Fibroblast of lung (primary cell): ENCODE data around the gene AK1. TPM values are rescaled to one million over a fixed set of nuclear protein-coding genes. Genes with fewer than 3 reads are reported as not detected.

Experiments
- DNase-seq, 2 donors: peaks; one replicate each; pipeline versions ENCODE4 v3.0.0 to v3.0.0-alpha.2; 2010; ENCODE audit warnings: low read depth in 2 of 2
- H2AFZ ChIP-seq: 2 replicates; pipeline ENCODE4 v1.5.1; 2012; ENCODE audit warnings: low read length, control low read depth, inconsistent platforms
- H3K27ac ChIP-seq: 2 replicates; pipeline ENCODE4 v1.5.1; 2011; ENCODE audit warnings: low read length, control low read depth; ENCODE audit not compliant: insufficient read depth
- H3K27me3 ChIP-seq: 2 replicates; pipeline ENCODE4 v1.5.1; 2011; ENCODE audit warnings: mild to moderate bottlenecking, low read length; ENCODE audit not compliant: control insufficient read depth, insufficient read depth
- H3K36me3 ChIP-seq: 2 replicates; pipeline ENCODE4 v1.5.1; 2011; ENCODE audit warnings: low read length; ENCODE audit not compliant: control insufficient read depth, insufficient read depth
- H3K4me1 ChIP-seq: 2 replicates; pipeline ENCODE4 v1.5.1; 2011; ENCODE audit warnings: low read length; ENCODE audit not compliant: control insufficient read depth, insufficient read depth; ENCODE audit errors: extremely low read depth
- H3K4me2 ChIP-seq: 2 replicates; pipeline ENCODE4 v1.5.1; 2011; ENCODE audit warnings: low read length, control low read depth; ENCODE audit not compliant: insufficient read depth; ENCODE audit errors: extremely low read depth
- H3K4me3 ChIP-seq, 4 experiments: fragments of 200-600 bp in 1 of 4; sonication (generic) in 1 of 4; replicated peaks in 1 of 4; 2 replicates each; pipeline ENCODE4 v1.5.1; 2011 to 2016; ENCODE audit warnings: low read length in 4 of 4, low read depth in 3 of 4, mild to moderate bottlenecking in 3 of 4, control low read depth in 2 of 4, inconsistent platforms in 1 of 4, mixed read lengths in 1 of 4; ENCODE audit not compliant: insufficient read depth in 1 of 4; ENCODE audit errors: control extremely low read depth in 1 of 4
- H3K79me2 ChIP-seq: 2 replicates; pipeline ENCODE4 v1.5.1; 2012; ENCODE audit warnings: mild to moderate bottlenecking, low read length, inconsistent platforms; ENCODE audit not compliant: control insufficient read depth, insufficient read depth
- H3K9ac ChIP-seq: 2 replicates; pipeline ENCODE4 v1.5.1; 2011; ENCODE audit warnings: mild to moderate bottlenecking, low read length, control low read depth; ENCODE audit not compliant: insufficient read depth
- H3K9me3 ChIP-seq: 2 replicates; pipeline ENCODE4 v1.5.1; 2012; ENCODE audit warnings: low read depth, low read length; ENCODE audit not compliant: control insufficient read depth, insufficient read depth
- H4K20me1 ChIP-seq: 2 replicates; pipeline ENCODE4 v1.5.1; 2011; ENCODE audit warnings: low read length; ENCODE audit not compliant: control insufficient read depth, insufficient read depth; ENCODE audit errors: extremely low read depth
- CTCF ChIP-seq, 2 donors: IDR thresholded peaks in 1 of 2; conservative IDR thresholded peaks in 1 of 2; 1 replicate in 1 of 2; 2 replicates in 1 of 2; pipeline ENCODE4 v1.5.1; 2011 to 2012; ENCODE audit warnings: low read length in 2 of 2, control low read depth in 1 of 2, inconsistent platforms in 1 of 2, low read depth in 1 of 2, mild to moderate bottlenecking in 1 of 2
- EZH2 ChIP-seq: IDR thresholded peaks from 2 replicates; pipeline ENCODE4 v1.5.1; 2012; ENCODE audit warnings: low read length, control low read depth, mild to moderate bottlenecking; ENCODE audit errors: missing control alignments
- polyA plus RNA-seq, 2 donors: library from polyadenylated mRNA; depleted of rRNA in 1 of 2; stranded (reverse) in 1 of 2; unstranded in 1 of 2; fragments of >200 nt; gene quantifications; 2 replicates each; pipeline ENCODE4 v1.2.1, GENCODE V29; 2011 to 2012; ENCODE audit warnings: missing spikeins in 1 of 2
- total RNA-seq: library from RNA; depleted of rRNA; stranded (reverse); fragments of >200 nt; gene quantifications from 2 replicates; pipeline ENCODE4 v1.2.1, GENCODE V29; 2014

AK1 gene
- total and polyA plus RNA-seq, 2 donors (not counting 1 experiment from before 2014, with no cell fraction given) = 47.6 to 73.1 TPM

- Histone ChIP-seq H3K9ac (no peak overlapping the region), H3K4me1 (peaks cover 17% of the 10 kb centered on the region), H3K4me3 (no peak overlapping the region), H4K20me1 (no peaks in the 10 kb centered on the region), H3K79me2 (peaks cover 20% of the 10 kb centered on the region), H3K4me2 (no peak overlapping the region), H3K36me3 (peaks cover 37% of the 10 kb centered on the region), H3K27me3 (no peaks in the 10 kb centered on the region), H3K27ac (no peak overlapping the region), H2AFZ (no peak overlapping the region), H3K9me3 (no peaks in the 10 kb centered on the region)
- no peak for DNase-seq
- TF ChIP-seq EZH2 (no peak), CTCF (conservative IDR thresholded peaks at IDR 0.05 in 1 of 2, IDR thresholded peaks at IDR 0.05 in 1 of 2; ENCODE audit: low read depth in 1 of 2, low read length in 2 of 2) (no peak)
Measured at GRCh38 chr9:127895811-127896210, 18.3 kb upstream of the AK1 start.

GRCh38 chr9:127893392-127893791 lies 15.9 kb upstream of the AK1 start:
- Histone ChIP-seq H3K4me1 (peaks cover 11% of the 10 kb centered on the region), H3K79me2 (peaks cover 15% of the 10 kb centered on the region), H3K36me3 (peaks cover 46% of the 10 kb centered on the region)

GRCh38 chr9:127892831-127893230 lies 15.4 kb upstream of the AK1 start:
- no peak for DNase-seq
- peaks cover 46% of the 10 kb centered on the region for H3K36me3 ChIP-seq
- H2AFZ ChIP-seq = no peak overlapping the region
- H3K4me1 ChIP-seq = peaks cover 10% of the 10 kb centered on the region
- peaks cover 13% of the 10 kb centered on the region for H3K79me2 ChIP-seq
- H3K27me3 ChIP-seq = no peaks in the 10 kb centered on the region
- no peak overlapping the region for H3K4me2 ChIP-seq
- H4K20me1 ChIP-seq = no peaks in the 10 kb centered on the region
- no peak for TF ChIP-seq EZH2
- TF ChIP-seq CTCF (conservative IDR thresholded peaks at IDR 0.05 in 1 of 2, IDR thresholded peaks at IDR 0.05 in 1 of 2; ENCODE audit: low read depth in 1 of 2, low read length in 2 of 2) = no peak
- no peak overlapping the region for H3K4me3 ChIP-seq
- H3K9me3 ChIP-seq = no peaks in the 10 kb centered on the region
- no peak overlapping the region for H3K27ac ChIP-seq
- no peak overlapping the region for H3K9ac ChIP-seq

More at GRCh38 chr9:127893392-127893791, 15.9 kb upstream of the AK1 start:
- no peak for DNase-seq
- H3K4me3 ChIP-seq = no peak overlapping the region
- no peak overlapping the region for H3K27ac ChIP-seq
- H3K9me3 ChIP-seq = no peaks in the 10 kb centered on the region
- no peaks in the 10 kb centered on the region for H3K27me3 ChIP-seq
- H2AFZ ChIP-seq = no peak overlapping the region
- H3K9ac ChIP-seq = no peak overlapping the region
- H4K20me1 ChIP-seq = no peaks in the 10 kb centered on the region
- H3K4me2 ChIP-seq = no peak overlapping the region
- TF ChIP-seq CTCF (conservative IDR thresholded peaks at IDR 0.05 in 1 of 2, IDR thresholded peaks at IDR 0.05 in 1 of 2; ENCODE audit: low read depth in 1 of 2, low read length in 2 of 2) = no peak
- no peak for TF ChIP-seq EZH2
